Right renal pelvis (tissue), 4 donors: ENCODE results near the gene RNF34. TPM values are rescaled to one million over a fixed set of nuclear protein-coding genes. Genes with fewer than 3 reads are reported as not detected.

Experiments
- DNase-seq, 4 donors: peaks; one replicate each; pipeline ENCODE4 v3.0.0-alpha.2; 2013; ENCODE audit warnings: low read depth in 4 of 4, low spot score in 3 of 4, missing footprints in 1 of 4
- polyA plus RNA-seq, 4 donors: library from polyadenylated mRNA; unstranded; fragments of 120-200 nt; gene quantifications; one replicate each; pipeline ENCODE4 v1.2.1, GENCODE V29; 2013; ENCODE audit not compliant: insufficient read length in 4 of 4

The RNF34 gene
- polyA plus RNA-seq, 4 donors = 37.3 to 43.5 (median 38.7) TPM

- DNase-seq = no peak
These were observed 33.0 kb downstream of the RNF34 start for GRCh38 chr12:121432740-121433480.

GRCh38 chr12:121436706-121437105 is 36.8 kb downstream of the RNF34 start:
- DNase-seq = no peak

GRCh38 chr12:121438905-121439304 is 39.0 kb downstream of the RNF34 start:
- DNase-seq = no peak

GRCh38 chr12:121439715-121440114 is 39.8 kb downstream of the RNF34 start:
- DNase-seq = no peak

- DNase-seq = no peak
These were observed 40.9 kb downstream of the RNF34 start for GRCh38 chr12:121440768-121441167.

GRCh38 chr12:121441555-121441954 is 41.6 kb downstream of the RNF34 start:
- DNase-seq = no peak

- DNase-seq = no peak
These were observed 42.4 kb downstream of the RNF34 start for GRCh38 chr12:121442028-121442948.

- DNase-seq = peak in 1 of 4 donors; percentile 63
These were observed 43.4 kb downstream of the RNF34 start for GRCh38 chr12:121443193-121443870.

- no peak for DNase-seq
These were observed 44.3 kb downstream of the RNF34 start for GRCh38 chr12:121443911-121444841.

- no peak for DNase-seq
These were observed 44.9 kb downstream of the RNF34 start for GRCh38 chr12:121444842-121445202.

- DNase-seq = no peak
These were observed 46.8 kb downstream of the RNF34 start for GRCh38 chr12:121446750-121447149.

- DNase-seq = no peak
These were observed 48.9 kb downstream of the RNF34 start for GRCh38 chr12:121448771-121449315.

GRCh38 chr12:121451961-121452339 is 52.0 kb downstream of the RNF34 start:
- no peak for DNase-seq

GRCh38 chr12:121452340-121452984 is 52.5 kb downstream of the RNF34 start:
- DNase-seq = no peak

- DNase-seq = no peak
These were observed 53.1 kb downstream of the RNF34 start for GRCh38 chr12:121452985-121453360.

- no peak for DNase-seq
These were observed 53.7 kb downstream of the RNF34 start for GRCh38 chr12:121453629-121454028.

GRCh38 chr12:121454921-121455320 is 55.0 kb downstream of the RNF34 start:
- no peak for DNase-seq

- no peak for DNase-seq
These were observed 56.0 kb downstream of the RNF34 start for GRCh38 chr12:121455766-121456420.

GRCh38 chr12:121456551-121456950 is 56.6 kb downstream of the RNF34 start:
- no peak for DNase-seq
